Pulmonary artery endothelial cell (primary cell): ENCODE measurements around the gene UST. TPM values are rescaled to one million over a fixed set of nuclear protein-coding genes. Genes with fewer than 3 reads are reported as not detected.
"Not testable (repeated sequence)": the region's sequence is repeated elsewhere in the genome, so short reads cannot be mapped to it uniquely, and the experiment has no call there.

ENCODE experiments used
- DNase-seq: peaks from one replicate; pipeline ENCODE4 v3.0.0-alpha.2; 2011; ENCODE audit warnings: low read depth, low spot score
- total RNA-seq: library from RNA; depleted of rRNA; stranded (reverse); fragments of >200 nt; gene quantifications from 2 replicates; pipeline ENCODE4 v1.2.3, GENCODE V29; 2014

The UST gene
- total RNA-seq, 1 donor from 2014 or later, result 1.6 TPM

DNA sequence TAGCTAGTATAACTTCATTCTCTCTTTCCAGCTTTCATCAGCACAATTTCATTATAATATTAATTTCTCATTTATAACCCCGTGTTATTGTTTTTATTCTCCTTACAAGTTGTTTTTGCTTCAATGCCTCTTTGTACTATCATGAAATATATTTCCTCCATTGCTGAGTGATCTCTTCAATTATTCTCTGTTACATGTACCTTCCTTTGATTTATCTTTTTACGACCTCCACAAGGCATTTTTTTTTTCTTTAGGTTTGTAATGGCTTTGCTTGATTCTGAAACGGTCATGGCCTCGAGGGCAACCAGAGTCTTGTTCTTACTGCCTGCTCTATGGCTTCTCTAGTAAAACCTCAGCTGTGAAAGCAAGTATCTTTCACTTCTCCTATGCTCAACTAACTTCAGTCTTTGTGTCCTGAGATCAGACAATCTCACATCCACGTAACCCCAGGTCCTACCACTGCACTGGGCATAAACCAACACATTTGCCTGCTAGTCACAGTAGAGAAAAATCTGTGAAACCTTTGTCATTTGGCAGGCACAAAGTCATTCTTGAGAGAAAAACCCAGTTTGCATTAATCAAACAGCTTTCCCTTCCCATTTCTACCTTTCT lies 119.9 kb downstream of the UST start:
- DNase-seq, result no peak

DNA sequence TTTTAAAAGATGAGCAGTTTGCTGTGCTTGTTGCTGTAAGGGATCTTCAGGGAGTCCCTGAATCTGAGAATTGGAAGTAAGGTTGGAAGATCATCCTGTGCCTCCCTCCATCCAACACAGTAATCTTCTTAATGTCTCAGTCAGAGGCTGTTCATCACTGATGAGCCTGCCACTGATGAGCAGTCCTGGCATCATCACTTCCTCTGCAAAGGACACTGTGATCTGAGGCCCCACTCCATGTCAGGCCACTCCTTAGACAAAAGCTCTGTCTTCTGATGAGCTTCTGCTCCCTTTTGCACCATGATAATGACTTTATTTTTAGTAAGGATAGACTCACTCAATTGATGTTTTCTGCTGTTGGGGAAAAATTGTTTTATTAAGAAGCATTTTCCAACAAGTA lies 121.0 kb downstream of the UST start:
- DNase-seq, result no peak

DNA sequence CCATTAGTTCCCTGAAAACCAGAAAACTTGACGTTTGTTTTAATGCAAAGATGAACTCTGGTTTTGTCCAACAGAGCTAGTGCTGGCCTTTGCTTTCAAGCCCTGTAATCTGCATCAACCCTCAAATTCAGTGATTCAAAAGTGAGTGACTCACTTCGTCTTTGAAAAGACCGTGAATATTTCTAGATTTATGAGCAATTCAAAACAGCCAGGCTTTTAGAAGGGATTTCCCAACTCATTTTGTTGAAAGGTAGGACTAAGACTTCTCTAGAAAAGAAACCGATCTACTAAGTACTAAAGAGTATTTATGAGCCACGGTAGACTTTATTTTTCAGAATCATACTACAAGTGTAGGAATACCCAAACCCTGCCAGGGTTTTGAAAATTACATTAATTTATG lies 121.5 kb downstream of the UST start:
- DNase-seq, result no peak

DNA sequence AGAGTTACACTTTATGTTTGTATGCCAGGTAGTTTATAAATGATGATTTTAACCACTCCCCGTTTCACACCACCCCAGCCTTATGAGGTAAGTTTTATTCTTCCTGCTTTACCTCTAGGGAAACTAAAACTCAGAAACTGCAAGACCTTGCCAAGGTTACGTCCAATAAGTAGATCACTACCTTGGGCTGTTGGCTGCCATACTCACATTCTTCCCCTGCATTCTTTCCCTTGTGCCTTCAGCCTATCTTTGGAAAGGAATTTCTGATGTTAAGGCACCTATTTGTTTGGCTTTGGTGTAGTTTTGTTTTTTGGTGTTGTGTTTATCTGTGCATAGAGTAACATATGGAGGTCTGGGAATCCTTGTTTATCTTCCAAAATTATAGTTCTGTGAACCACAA lies 122.1 kb downstream of the UST start:
- DNase-seq, result no peak

DNA sequence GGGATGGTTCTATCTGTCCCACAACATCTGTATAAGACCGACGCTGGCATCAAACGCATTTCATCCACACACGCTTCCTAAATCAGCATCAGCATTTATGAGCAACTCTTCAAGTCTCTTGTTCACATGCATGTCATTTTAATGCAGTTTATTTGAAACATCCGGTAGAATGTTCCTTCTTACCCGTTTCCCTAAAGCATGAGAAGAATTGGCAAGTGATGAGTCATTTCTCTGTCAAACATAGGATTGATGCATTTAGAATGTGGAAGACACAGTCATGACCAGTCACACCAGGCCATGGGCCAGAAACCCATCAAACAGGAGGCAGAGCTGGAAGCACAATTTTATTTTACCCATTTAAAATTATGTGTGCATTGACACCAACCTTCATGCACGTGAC lies 122.8 kb downstream of the UST start:
- DNase-seq, result no peak

DNA sequence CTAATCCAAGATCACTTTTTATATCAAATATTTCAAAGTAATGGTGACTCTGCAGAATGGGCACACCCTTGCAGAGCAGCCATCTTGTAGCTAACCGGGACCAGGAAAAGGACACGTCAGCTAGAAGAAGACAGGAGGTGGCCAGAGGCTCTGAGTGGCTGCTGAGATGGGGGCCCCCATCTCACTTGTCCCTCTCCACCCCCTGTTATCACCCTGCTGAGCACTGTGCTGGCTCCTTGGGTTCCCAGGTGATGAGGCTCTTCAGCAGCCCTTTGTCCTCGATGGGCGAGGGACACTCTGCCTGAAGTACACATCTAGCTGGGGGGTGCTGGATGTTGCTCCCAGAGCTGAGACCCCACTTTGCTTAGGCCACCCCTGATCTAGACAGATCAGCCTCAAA lies 126.3 kb downstream of the UST start:
- no peak for DNase-seq

DNA sequence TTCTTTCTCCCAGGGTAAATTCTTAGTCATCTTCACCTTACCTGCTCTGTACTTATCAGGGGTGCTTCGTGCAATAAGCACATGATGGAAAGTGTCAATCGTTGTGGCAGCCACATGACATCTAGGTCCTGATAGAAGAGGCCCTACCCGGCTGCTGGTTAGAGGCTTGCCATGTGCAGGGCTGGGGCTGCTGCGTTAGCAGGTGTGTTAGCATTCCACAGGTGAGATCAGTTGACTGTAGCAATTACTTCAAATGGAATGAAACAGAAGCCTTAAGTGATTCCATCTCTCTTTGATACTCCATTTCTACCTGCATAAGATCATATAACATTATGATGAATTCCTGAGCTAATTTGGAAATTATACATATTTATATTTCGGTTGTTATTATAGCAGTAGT lies 127.0 kb downstream of the UST start:
- DNase-seq, result no peak

DNA sequence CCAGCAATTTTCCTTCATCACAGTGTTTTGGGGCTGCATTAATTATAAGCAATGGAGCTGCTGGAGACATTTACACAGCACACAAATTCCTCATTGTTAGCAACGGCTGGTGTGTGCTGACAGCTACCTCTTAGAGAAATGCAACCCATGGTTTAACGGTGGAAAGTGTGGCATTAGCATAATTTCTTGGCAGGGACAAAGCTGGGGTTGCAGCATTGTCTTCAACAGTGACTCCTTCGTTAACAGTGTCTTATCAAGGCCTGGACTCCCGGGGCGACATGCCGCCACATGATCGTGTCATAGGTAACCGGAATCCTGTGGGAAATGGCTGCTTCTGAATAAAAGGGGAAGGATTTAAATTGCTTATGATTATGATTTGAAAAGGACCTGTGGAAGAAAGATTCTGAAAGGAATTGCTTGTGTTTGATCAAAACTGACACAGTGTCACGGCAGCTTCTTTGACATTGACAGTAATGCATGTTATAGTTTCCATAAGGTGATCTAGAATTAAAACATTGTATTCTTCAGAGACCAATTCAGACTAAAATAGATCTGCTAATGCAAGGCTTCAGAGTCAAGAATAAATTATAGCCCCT lies 128.0 kb downstream of the UST start:
- DNase-seq, result no peak

DNA sequence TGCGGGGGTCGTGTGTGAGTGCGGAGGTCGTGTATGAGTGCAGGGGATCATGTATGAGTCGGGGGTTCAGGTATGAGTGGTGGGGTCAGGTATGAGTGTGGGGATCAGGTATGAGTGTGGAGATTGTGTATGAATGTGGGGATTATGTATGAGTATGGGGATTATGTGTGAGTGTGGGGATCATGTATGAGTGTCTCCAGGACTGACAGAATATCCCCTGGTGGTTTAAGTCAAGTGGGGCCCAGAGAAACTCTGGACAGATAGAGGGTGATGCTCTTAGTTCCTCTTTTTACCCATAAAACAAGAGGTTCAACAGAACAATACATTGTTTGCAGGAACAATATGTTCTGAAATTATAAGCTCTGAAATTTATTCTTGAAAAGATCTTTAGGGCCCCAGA lies 131.9 kb downstream of the UST start:
- no peak for DNase-seq

DNA sequence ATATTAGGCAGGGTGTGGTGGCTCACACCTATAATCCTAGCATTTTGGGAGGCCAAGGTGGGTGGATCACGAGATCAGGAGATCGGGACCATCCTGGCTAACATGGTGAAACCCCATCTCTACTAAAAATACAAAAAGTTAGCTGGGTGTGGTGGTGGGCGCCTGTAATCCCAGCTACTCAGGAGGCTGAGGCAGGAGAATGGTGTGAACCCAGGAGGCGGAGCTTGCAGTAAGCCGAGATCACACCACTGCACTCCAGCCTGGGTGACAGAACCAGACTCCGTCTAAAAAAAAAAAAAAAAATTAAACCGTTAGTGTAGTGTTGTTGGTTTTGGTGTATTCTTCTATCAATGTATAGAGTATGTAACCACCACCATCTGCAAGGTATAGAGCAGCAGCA lies 133.9 kb downstream of the UST start:
- DNase-seq, result not testable (repeated sequence)

DNA sequence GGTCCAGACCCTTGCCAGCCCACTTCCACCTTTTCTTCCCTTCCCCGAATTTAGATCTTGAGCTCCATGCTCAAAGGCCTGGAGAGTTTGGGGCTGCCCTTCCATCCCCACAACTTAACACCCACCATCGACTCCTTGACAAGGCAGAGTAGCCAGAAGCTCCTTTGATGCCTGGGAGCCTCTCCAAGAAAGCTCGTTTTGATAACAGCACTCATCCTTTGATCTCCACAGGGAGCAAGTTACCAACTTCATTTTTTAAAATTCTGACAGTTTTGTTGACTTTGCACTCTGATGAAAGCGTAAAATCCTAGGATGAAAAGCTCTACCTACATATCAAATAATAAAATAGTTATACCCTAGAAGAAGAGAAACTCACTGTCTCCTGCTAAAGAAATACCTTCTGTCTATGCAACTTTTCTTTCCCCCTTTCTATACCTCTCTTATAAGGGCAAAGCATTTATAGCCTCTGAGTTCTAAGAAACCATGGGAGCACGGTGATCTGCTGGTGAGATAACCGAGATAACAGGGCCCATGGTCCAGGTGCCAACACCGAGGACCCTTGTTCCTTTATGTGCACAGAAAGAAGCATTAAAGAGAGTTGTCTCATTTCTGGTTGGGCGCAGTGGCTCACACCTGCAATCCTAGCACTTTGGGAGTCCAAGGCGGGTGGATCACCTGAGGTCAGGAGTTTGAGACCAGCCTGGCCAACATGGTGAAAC lies 134.9 kb downstream of the UST start:
- DNase-seq, result no peak

DNA sequence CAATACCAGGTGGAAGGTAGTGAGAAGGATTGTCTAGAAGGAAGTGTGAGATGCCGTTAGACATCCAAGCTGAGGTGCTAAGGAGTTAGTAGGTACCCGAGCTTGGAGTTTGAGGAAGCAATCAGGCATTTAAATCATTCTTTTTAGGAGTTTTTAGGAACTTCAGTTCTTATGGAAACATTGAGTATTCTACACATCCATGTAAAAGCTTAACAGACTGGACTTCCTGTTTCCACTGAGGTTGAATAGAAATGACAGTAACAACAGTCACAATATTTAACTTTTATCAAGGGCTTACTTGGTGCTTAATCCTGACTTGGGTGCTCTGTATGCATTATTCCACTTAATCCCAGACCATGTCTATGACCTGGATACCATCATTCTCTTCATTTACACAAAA lies 136.4 kb downstream of the UST start:
- DNase-seq, result no peak

DNA sequence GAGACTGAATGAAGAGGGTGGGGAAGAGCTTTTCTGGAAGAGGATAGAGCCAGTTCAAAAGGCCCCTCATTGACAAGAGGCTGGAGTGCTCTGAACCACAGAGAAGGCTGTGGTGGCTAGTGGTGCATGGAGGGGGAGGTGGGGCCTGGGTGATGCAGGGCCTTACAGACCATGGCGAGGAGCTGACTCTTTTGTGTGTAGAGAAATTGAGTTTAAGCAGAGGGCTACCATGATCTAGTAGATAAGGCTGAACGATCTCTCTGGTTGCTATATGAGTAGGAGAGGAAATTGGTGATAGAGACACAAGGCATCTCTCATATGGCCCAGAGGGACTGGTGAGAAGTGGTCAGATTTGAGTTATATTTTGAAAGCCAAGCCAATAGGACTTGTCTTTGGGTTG lies 137.6 kb downstream of the UST start:
- no peak for DNase-seq

DNA sequence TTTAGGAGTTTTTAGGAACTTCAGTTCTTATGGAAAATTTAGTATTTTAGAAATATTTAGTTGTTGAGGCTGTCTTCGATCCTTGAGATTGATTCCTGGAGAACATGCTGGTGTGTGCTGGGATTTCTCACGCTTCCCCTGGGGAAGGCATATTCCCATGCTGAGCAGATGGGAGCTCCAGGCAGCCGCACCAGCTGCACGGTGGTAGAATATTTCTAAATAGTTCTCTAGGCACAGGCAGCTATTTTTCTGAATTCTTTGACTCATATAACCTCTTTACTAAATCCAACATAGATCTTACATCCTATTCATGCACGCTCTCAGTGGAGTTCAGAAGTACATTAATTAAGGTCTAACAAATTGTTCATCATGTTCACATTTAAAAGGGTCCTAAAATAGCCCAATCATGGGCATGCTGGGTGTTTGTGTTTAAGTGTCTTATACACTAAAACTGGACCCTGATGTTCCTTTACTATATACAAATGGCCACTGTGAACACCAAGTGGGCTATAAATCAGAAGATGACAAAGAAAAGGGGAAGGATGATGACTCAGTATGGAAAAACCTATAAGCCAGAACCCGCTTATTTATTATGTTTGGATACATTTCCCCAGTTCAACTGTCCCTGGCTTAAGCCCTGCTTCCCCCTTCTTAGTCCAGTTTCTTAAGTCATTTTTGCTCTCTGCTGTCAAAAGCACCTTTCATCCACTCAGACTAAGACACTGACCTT lies 138.5 kb downstream of the UST start:
- DNase-seq, result no peak

DNA sequence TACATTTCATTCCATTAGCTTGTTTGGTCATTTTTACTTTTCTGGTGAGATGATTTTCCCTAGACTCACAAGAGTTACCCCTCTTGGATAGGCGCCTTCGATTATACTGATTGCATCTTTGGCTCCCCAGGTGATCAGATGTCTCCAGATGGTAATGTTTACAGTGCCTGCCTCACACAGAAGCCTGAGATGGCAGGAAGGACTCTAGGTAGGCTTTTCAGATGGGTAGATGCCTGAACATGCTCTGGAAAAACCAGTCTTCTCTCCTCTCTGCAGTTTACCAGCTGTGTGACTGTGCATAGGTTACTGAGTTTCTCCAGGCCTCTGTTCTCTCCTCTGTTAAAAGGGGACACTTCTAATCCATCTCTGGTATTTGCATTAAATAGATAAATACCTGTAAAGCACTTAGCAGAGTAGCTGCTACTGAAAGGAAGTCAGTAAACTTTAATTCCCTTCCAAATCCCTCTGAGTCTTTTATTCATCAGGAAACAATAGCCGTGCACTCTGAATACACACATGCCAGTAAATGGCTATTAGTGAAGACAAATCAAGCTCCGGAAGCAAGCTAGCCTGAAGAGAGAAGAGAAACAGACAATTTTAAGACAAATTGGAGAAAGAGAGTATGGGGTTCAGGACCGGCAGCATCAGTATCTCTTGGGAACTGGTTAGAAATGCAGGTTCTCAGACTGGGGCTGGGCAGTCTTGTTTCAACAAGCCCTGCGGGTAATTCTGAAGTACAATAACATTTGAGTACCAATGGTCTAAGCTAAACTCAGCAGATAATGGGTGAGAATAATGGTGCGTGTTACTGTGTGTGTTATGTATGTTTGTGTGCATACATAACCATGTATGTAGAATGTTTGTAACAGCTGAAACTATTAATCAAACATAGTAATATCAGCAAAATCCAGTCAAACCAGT lies 139.4 kb downstream of the UST start:
- no peak for DNase-seq

DNA sequence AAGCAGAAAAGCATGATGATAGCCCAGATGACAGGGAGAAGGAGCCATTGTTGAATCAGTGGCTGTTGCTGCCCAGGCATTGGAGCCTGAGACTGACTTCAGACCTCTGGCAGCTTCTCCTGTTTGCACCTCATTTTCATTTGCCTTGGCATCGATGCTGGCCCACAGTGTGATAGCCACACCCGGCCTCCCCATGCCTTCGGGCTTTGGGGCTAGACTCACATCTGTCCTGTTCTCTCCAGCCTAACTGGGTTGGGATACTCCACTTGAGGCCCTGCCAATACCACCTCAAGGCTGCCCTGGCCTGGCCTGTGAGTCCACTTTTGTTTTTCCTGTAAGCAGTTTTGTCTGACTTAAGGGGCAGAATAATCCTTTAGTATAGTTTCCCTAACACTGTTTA lies 140.4 kb downstream of the UST start:
- no peak for DNase-seq

DNA sequence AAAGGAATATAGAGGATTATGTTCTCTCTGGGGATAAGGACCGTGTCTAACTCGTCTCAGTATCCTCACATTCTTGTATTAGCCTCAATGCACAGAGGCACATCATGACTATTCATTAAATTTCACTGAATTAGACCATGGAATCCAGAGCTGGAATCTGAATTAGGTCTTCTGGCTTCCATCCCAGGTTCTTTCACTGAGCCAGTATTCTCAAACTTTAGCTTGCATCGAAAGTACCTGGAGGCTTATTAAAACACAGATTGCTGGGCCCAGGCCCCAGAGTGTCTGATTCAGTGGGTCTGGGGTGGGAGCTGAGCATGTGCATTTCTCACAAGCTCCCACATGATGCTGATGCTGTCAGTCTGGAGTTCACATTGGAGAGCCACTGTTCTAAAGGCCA lies 142.0 kb downstream of the UST start:
- no peak for DNase-seq

DNA sequence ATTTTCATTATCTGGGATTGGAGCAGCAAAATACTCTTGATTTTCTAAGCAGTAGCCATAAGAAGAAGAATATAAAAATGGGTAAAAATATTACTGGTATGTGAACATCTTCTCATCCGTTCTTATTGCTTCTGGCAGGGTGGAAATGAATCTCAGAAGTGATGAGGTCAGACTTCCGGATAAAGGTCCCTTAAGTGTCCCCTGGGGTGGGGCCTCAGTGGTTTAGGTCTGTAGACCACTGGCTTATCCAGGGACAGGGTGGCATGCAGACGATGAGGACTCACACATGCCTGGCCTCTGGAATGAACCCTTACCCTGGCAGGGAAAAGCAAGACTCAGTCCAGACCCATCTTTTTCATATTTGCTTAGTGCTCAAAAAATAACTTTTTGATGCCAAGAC lies 143.3 kb downstream of the UST start:
- no peak for DNase-seq

DNA sequence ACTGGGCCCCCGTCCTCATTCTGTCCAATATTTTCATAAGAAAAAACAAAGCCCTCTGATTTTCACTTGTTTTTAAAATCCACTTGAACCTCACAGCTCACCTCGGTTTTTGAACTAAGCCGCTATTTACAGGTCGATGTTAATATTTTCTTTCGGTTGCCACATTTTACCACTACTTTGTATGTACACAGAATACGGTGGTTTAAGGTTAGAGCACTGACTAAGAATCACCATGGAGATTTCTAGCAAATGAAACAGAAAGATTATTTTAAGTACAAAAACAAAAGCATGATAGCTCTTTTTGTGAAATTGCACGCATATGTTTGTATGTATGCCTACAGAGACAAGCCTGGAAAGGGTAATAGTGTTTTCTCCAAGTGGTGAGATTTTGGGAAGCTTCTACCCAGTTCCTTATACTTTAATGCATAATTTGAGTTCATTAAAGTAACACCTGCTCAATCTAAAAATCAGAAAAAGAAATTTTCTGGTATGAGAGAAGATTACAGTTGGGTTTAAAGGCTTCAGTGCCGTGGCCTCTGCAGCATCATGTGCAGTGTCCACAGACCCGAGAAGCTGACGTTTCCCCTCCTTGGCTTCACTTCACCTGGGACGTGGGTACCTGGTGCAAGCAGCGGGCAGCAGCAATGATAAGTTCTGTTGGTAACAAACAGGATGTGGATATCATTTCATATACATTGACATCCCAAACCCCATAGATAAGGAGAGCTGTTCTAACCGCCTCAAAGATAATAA lies 144.0 kb downstream of the UST start:
- no peak for DNase-seq

DNA sequence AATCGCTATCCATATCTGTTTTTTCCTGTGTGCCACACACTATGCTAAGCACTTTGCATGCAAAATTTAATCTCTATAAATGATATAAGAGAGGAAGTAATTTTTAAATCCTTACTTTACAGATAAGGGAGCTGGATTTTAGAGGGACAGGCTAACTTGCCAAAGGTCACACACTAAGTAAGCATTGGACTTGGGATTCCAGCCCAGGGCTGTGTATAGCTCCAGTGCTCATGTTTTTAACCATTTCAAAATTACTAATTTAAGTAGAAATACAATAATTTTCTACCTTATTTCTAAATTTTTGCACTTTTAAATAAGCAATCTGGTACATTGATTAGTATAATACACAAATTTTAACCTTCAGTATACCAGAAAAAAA lies 144.6 kb downstream of the UST start:
- DNase-seq, result no peak

DNA sequence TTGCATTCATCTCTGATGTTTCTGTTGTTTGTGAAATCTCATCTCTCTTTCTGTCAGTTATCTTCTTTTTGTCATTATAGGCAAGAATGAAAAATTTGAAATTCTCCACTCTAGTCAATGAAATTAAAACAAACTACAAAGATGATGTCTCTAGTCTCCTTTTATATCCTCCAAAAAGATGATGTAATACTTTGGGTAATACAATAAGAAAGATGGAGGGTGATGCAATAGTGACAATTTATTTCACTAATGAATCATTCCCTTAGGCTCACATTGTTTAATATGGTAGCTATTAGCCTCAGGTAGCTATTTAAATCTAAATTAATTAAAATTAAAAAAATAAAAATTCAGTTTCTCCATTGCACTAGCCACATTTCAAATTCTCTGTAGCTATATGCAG lies 145.4 kb downstream of the UST start:
- no peak for DNase-seq
